NB4 (cell line): ENCODE measurements around the gene TEAD4.

Experiments used
- MYC ChIP-seq: IDR thresholded peaks from 2 replicates; pipeline ENCODE4 v1.6.1; 2011; ENCODE audit warnings: low read depth, low read length
- POLR2A ChIP-seq: IDR thresholded peaks from 2 replicates; pipeline ENCODE4 v1.6.1; 2011; ENCODE audit warnings: mild to moderate bottlenecking; ENCODE audit not compliant: insufficient read length; ENCODE audit errors: extremely low read depth
- TF ChIP-seq, protein P1 (sequence below): IDR thresholded peaks from one replicate; pipeline ENCODE4 v1.5.1; 2012; ENCODE audit warnings: low read depth, low read length

GRCh38 chr12:3009780-3010179 lies 50.6 kb downstream of the TEAD4 start:
- TF ChIP-seq MYC (no peak), POLR2A (no peak)
- TF ChIP-seq, protein P1, sequence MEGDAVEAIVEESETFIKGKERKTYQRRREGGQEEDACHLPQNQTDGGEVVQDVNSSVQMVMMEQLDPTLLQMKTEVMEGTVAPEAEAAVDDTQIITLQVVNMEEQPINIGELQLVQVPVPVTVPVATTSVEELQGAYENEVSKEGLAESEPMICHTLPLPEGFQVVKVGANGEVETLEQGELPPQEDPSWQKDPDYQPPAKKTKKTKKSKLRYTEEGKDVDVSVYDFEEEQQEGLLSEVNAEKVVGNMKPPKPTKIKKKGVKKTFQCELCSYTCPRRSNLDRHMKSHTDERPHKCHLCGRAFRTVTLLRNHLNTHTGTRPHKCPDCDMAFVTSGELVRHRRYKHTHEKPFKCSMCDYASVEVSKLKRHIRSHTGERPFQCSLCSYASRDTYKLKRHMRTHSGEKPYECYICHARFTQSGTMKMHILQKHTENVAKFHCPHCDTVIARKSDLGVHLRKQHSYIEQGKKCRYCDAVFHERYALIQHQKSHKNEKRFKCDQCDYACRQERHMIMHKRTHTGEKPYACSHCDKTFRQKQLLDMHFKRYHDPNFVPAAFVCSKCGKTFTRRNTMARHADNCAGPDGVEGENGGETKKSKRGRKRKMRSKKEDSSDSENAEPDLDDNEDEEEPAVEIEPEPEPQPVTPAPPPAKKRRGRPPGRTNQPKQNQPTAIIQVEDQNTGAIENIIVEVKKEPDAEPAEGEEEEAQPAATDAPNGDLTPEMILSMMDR = no peak
